HG02763 (cell line): ENCODE data around the gene MEOX2.

ENCODE experiments used
- ATAC-seq: cut with Tn5 transposase; IDR thresholded peaks from one replicate; pipeline ENCODE4 v1.9.1; 2021; ENCODE audit warnings: mild to moderate bottlenecking, moderate library complexity; ENCODE audit not compliant: unreplicated experiment

Gene MEOX2

GRCh38 chr7:15681631-15682030 is 4.9 kb downstream of the MEOX2 start:
- ATAC-seq: no peak

GRCh38 chr7:15681186-15681585 is 5.3 kb downstream of the MEOX2 start:
- ATAC-seq: no peak

- no peak for ATAC-seq
These were observed 6.0 kb downstream of the MEOX2 start for GRCh38 chr7:15680446-15680845.

GRCh38 chr7:15679306-15679705 is 7.2 kb downstream of the MEOX2 start:
- no peak for ATAC-seq

GRCh38 chr7:15678653-15679052 is 7.8 kb downstream of the MEOX2 start:
- no peak for ATAC-seq

- no peak for ATAC-seq
These were observed 11.1 kb downstream of the MEOX2 start for GRCh38 chr7:15675379-15675778.

GRCh38 chr7:15674586-15674985 is 11.9 kb downstream of the MEOX2 start:
- no peak for ATAC-seq

GRCh38 chr7:15669443-15670090 is 16.9 kb downstream of the MEOX2 start:
- no peak for ATAC-seq

- no peak for ATAC-seq
These were observed 18.5 kb downstream of the MEOX2 start for GRCh38 chr7:15667991-15668390.

- ATAC-seq: no peak
These were observed 24.0 kb downstream of the MEOX2 start for GRCh38 chr7:15662451-15662850.

GRCh38 chr7:15658247-15658646 is 28.2 kb downstream of the MEOX2 start:
- ATAC-seq: no peak

- no peak for ATAC-seq
These were observed 33.6 kb downstream of the MEOX2 start for GRCh38 chr7:15652776-15653290.

GRCh38 chr7:15651693-15652092 is 34.8 kb downstream of the MEOX2 start:
- ATAC-seq: no peak

GRCh38 chr7:15650787-15651186 is 35.7 kb downstream of the MEOX2 start:
- ATAC-seq: no peak

- no peak for ATAC-seq
These were observed 38.0 kb downstream of the MEOX2 start for GRCh38 chr7:15648461-15648961.

- no peak for ATAC-seq
These were observed 39.2 kb downstream of the MEOX2 start for GRCh38 chr7:15647309-15647708.

- no peak for ATAC-seq
These were observed 43.3 kb downstream of the MEOX2 start for GRCh38 chr7:15643000-15643705.

- no peak for ATAC-seq
These were observed 57.6 kb downstream of the MEOX2 start for GRCh38 chr7:15628876-15629275.

GRCh38 chr7:15626041-15626440 is 60.4 kb downstream of the MEOX2 start:
- no peak for ATAC-seq

GRCh38 chr7:15625466-15625865 is 61.0 kb downstream of the MEOX2 start:
- ATAC-seq: no peak

- no peak for ATAC-seq
These were observed 65.0 kb downstream of the MEOX2 start for GRCh38 chr7:15621468-15621867.

- ATAC-seq: no peak
These were observed 65.8 kb downstream of the MEOX2 start for GRCh38 chr7:15620491-15621185.
